NK-92 (cell line): Measurements from ENCODE around the gene TGFBR2.
"Not testable (repeated sequence)": the region's sequence is repeated elsewhere in the genome, so short reads cannot be mapped to it uniquely, and the experiment has no call there.

Experiments used
- DNase-seq: peaks from one replicate; lab custom pipeline; 2025; ENCODE audit not compliant: unreplicated experiment; lab: John Stamatoyannopoulos, UW

The TGFBR2 gene

GRCh38 chr3:30617653-30618052, 11.3 kb downstream of the TGFBR2 start:
- DNase-seq, result no peak

DNA sequence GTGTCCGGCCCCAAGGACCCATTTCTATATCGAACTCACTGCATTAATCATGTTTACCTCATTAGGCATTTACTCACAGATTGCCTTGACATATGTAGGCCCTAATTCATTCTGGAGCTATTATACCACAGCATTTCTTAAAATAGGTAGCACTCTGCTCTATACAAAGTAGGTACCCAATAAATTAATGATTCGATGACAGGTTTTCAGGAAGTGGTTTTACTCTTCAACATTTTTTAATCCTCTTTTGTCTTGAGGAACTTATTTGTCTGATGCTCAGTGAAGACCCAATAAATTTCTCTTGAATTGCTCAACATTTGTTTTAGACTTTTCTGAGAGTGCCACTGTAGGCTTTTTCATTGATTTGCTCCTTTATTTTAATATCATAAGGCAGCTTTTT, 12.1 kb downstream of the TGFBR2 start:
- DNase-seq, result no peak

GRCh38 chr3:30619318-30619717, 12.9 kb downstream of the TGFBR2 start:
- DNase-seq, result no peak

DNA sequence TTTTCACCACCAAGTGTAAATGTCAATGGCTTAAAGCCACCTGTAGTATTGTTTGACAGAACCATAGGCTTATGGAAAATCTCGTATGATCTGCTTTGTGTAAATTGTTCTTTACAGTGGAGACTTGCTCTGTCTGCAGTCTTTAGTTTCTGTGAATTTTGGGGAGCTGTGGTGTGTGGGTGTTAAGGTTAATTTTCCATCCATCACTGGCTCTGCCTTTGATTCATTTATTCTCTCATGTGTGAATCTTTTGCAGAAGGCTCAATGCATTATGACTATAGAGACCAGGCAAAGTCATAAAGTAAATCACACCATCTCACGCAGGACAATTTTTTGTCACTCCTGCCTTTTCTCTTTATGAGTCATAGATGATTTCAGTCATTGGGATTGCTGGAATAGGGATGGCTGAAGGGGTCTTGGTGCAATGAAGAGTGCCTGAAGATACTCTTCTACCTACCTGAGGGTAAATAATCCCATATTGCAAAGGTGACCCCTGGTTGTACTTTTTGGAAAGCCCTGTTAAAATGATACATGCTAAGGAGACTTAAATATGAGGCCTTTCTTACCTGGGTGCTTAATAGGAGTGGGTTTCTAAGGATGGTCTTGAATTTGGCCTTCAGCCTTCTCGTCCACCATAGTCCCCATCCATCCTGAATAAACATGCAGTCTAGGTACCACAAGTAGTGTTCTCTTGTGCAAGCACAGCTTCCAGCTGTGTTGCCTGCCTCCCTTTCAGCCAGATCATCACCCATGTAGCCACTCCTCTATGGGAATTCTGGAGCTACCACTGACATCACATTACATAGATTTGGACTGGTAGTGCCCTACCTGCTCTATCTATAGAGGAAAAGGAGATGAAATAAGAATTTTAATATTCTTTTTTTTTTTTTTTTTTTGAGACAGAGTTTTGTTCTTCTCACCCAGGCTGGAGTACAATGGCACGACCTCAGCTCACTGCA, 14.3 kb downstream of the TGFBR2 start:
- DNase-seq, result no peak

GRCh38 chr3:30621576-30621975, 15.2 kb downstream of the TGFBR2 start:
- no peak for DNase-seq

GRCh38 chr3:30622047-30622545, 15.7 kb downstream of the TGFBR2 start:
- DNase-seq, result no peak

DNA sequence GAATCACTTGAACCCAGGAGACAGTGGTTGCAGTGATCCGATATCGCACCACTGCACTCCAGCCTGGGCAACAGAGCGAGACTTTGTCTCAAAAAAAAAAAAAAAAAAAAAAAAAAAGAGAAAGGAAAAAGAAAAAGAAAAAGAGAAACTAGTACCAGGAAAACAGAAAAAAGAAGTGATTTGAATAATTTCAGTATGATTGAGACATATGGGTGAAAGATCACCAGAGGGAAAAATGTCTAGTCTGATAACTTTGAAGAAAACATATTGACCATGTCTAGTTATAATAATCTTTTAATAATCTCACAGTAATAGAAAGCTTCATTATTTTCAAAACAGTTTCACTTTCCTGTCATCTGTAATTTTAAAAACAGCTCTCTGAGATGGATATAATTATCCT, 16.4 kb downstream of the TGFBR2 start:
- no peak for DNase-seq

DNA sequence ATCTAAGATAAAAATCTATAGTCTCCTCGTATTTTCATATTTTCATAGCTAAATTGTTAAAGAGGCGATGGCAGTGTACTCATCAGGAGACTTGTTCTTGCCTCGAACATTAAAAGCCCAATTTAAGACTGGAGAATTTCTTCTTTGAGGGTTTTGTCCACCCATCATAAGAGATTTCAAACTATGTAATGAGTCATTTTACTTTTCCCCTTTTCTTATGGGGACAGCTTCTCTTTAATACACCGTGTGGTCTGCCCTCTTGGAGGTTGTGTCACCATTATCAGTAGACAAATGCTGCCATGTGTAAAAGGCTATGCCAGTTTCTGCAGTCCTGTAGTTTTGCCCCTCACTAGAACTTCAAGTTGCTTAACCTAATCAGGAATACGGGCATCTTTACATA, 16.9 kb downstream of the TGFBR2 start:
- no peak for DNase-seq

DNA sequence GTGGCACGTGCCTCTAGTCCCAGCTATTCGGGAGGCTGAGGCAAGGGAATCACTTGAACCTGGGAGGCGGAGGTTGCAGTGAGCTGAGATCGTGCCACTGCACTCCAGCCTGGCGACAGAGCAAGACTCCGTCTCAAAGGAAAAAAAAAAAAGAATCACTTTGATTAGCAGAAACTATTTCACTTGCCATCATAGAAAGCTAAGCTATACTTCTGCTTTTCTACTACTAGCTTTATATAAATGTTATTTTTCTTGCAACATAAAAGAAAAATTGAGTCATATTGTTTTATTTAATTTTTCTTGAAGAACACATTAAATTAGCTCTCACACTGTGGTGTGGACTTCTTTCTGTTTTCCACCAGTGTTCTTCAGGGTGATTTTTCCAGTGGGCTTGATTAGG, 18.1 kb downstream of the TGFBR2 start:
- DNase-seq, result not testable (repeated sequence)

DNA sequence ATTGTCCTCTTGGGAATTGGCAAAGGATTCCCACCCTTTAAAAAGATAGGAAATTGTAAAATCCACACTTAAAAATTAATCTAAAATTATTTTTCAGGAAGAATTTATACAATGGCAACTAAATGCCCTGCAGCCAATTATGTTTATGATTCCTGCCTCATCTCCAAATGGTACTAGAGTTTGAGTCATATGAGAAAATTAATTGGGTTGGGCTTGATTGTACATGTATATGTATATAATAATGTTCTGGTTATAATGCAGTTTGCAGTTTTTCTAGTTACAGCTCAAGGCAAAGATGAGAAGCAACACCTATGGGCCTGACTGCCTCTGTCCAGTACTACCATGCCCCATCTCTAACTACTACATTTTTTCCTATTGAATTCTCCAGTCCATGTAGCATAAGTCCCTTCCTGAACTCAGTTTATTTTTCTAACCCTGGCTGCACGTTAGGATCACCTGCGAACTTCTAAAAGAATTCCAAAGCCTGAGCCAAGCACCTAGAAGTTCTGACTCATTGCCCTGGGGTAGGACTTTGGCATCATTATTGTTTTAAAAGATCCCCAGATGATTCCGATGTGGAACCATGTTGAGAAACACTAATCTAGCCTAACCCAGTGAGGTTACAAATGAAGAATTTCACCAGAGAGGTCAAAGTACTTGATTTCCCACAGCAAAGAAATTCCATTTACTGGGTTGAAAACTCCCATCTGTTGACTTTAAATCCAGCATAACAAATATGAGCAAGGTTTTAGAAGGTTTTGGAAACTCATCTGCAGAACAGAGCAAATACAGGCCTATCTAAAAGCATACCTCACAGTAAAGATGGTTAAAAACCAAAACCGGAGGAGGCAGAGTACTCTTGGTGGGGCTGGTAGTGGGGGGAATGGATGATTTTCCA, 19.4 kb downstream of the TGFBR2 start:
- no peak for DNase-seq

DNA sequence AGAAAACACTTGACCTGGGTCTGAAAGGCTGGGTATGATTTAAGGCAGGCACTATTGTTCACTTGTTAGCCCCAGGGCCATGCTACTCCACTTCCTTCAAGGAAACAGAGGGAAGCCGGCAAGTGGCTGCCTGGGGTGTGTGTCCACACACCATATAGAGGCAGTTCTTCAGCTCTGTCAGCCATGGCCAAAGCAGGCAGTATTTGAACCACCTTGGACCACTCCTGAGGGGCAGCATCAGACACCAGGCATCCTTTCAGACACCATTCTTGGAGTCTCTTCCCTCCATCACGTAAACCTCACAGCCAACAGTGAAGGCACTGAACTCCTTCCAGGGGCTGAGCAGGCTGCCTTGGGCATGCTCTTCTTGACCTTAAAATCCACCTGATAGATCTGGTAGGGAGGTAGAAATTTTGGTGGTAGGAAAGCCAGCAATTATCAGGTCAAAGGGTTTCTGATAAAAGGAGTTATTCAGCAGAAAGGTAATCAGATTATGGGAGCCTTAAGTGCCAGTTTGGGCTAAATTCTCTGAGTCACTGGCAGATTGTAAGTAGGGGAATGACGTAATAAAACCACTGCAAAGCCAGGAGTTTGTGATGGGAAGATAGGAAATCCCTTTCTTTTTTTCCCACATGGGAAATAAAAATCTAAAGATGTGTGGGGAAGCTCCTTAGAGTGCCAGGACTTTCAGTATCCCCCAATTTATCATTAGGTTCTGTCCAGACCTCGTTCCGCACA, 20.2 kb downstream of the TGFBR2 start:
- DNase-seq, result no peak

GRCh38 chr3:30628205-30628900, 22.0 kb downstream of the TGFBR2 start:
- no peak for DNase-seq

- DNase-seq, result no peak
These were observed 22.6 kb downstream of the TGFBR2 start for GRCh38 chr3:30628901-30629590.

DNA sequence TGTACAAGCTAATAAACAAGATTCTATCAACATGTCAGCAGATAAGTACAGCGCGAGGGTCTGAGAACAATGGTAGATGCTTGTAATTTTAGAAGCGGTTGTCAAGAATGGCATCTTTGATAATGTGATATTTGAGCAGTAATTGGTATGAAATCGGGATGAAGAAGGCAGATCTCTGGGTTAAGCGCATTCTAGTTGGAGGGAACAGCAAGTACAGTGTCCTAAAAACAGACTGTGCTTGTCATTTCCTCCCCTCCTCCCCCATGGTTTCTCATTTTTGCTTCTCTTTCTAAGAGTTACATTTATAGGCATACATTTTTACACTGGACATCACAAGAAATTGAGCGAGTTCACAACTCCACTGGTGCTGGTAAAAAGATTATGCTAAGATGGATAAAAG, 23.3 kb downstream of the TGFBR2 start:
- DNase-seq, result no peak

- no peak for DNase-seq
These were observed 24.0 kb downstream of the TGFBR2 start for GRCh38 chr3:30630238-30631030.

GRCh38 chr3:30631243-30631904, 25.0 kb downstream of the TGFBR2 start:
- no peak for DNase-seq

DNA sequence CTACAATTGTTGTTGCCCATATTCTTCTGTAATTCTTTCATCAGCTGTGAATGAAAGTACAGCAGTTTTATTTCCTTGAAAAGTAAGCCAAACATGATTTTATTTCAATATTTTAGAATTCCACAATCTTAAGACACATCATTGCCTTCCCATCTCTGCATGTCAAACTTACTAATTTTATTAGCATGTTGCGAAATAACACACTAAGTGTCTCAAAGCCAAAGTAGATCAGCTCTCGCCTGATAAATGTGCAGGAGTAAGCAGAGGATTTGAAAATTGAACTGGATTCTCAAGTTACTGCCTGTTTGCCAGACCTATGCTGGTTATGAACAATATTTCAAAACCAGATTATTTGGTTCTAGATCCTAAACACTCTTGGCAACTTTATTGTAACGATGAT, 25.7 kb downstream of the TGFBR2 start:
- DNase-seq, result no peak

- DNase-seq, result no peak
These were observed 26.1 kb downstream of the TGFBR2 start for GRCh38 chr3:30632521-30632920.
